Keratinocyte (primary cell): ENCODE results near the gene SLC39A10.

Experiments
- EZH2 ChIP-seq: IDR thresholded peaks from one replicate; pipeline ENCODE4 v1.6.1; 2012; ENCODE audit warnings: inconsistent platforms, mild to moderate bottlenecking, low read length, moderate library complexity
- TF ChIP-seq, protein P1 (sequence below), 3 experiments: IDR thresholded peaks in 1 of 3; conservative IDR thresholded peaks in 1 of 3; optimal IDR thresholded peaks in 1 of 3; 2 replicates in 2 of 3; 3 replicates in 1 of 3; pipeline versions ENCODE3 to v1.5.1; 2011; ENCODE audit warnings: low read length in 3 of 3, mild to moderate bottlenecking in 3 of 3, moderate library complexity in 2 of 3, control low read depth in 1 of 3, inconsistent platforms in 1 of 3; ENCODE audit not compliant: insufficient read depth in 2 of 3; ENCODE audit errors: extremely low read depth in 1 of 3

DNA sequence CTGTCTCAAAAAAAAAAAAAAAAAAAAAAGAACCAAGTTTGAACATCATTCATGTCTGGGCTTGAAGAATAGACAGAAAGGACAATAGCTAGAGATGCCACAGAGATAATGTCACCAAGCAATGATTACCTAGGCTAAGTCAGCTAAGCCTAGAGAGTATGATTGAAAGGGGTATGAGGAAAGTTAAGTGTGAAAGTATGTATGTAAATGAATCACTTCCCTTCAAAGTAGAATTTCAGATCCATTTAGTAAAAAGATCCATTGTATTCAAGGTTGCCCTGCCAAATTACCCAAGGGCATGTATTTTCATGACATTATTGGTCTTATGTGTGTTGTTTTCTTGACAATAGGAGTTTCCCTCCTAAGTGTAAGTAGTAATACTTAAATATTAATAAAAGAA lies 34.1 kb upstream of the SLC39A10 start:
- TF ChIP-seq, protein P1, sequence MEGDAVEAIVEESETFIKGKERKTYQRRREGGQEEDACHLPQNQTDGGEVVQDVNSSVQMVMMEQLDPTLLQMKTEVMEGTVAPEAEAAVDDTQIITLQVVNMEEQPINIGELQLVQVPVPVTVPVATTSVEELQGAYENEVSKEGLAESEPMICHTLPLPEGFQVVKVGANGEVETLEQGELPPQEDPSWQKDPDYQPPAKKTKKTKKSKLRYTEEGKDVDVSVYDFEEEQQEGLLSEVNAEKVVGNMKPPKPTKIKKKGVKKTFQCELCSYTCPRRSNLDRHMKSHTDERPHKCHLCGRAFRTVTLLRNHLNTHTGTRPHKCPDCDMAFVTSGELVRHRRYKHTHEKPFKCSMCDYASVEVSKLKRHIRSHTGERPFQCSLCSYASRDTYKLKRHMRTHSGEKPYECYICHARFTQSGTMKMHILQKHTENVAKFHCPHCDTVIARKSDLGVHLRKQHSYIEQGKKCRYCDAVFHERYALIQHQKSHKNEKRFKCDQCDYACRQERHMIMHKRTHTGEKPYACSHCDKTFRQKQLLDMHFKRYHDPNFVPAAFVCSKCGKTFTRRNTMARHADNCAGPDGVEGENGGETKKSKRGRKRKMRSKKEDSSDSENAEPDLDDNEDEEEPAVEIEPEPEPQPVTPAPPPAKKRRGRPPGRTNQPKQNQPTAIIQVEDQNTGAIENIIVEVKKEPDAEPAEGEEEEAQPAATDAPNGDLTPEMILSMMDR (optimal IDR thresholded peaks at IDR 0.05 in 1 of 3, IDR thresholded peaks at IDR 0.05 in 1 of 3, conservative IDR thresholded peaks at IDR 0.05 in 1 of 3; ENCODE audit: extremely low read depth in 1 of 3, insufficient read depth in 2 of 3, low read length in 3 of 3): no peak
- TF ChIP-seq EZH2: no peak
